Measurements from ENCODE around the gene MPPED2.

MPPED2 gene

GRCh38 chr11:30567120-30567519 is 19.0 kb downstream of the MPPED2 start:
- TF ChIP-seq EZH2 (IDR thresholded peaks at IDR 0.05; ENCODE audit: borderline replicate concordance, low read depth, low read length, severe bottlenecking) (no peak), CTCF (IDR thresholded peaks at IDR 0.05; ENCODE audit: borderline replicate concordance, extremely low read depth, low read length, poor library complexity, severe bottlenecking) (no peak)
- H3K36me3 ChIP-seq (ENCODE audit: insufficient read depth, low read length) = no peaks in the 10 kb centered on the region
- no peak for DNase-seq
- no peaks in the 10 kb centered on the region for H3K79me2 ChIP-seq (ENCODE audit: insufficient read depth, low read length)
- H3K9ac ChIP-seq (ENCODE audit: low read depth, low read length) = no peak overlapping the region
- H3K27me3 ChIP-seq (ENCODE audit: insufficient read depth, low read length, poor library complexity) = no peaks in the 10 kb centered on the region
- no peaks in the 10 kb centered on the region for H3K9me3 ChIP-seq (ENCODE audit: insufficient read depth, low read length, severe bottlenecking)
- H3K27ac ChIP-seq (ENCODE audit: low read length) = no peak overlapping the region
- H3K4me1 ChIP-seq (ENCODE audit: insufficient read depth, low read length) = no peaks in the 10 kb centered on the region
- H3K4me2 ChIP-seq (ENCODE audit: insufficient read depth, low read length) = no peak overlapping the region
- H2AFZ ChIP-seq (ENCODE audit: low read depth, low read length) = no peak overlapping the region
- ATAC-seq (ENCODE audit: insufficient read depth, low read depth) = no peak
- H4K20me1 ChIP-seq (ENCODE audit: insufficient read depth, low read length) = no peaks in the 10 kb centered on the region
- no peak overlapping the region for H3K4me3 ChIP-seq (ENCODE audit: low read depth in 1 of 2, low read length in 2 of 2)

DNA sequence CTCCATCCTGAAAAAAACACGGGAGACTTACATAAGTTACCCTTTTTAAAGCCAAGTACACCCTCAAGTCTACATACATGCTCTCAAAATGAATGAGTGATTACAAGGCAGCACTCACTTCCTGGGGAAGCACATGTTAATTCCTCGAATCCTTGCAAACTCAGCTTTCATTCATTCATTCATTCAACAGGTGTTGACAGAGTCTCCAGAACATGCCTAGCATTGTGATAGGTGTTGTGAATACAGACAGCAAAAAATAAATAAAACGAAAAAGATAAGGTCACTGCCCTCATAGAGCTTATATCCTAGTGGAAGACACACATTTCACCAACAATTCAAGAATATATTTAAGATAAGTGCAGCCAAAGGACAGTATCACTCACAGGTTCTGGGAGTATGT is 19.7 kb downstream of the MPPED2 start:
- H3K4me2 ChIP-seq (ENCODE audit: insufficient read depth, low read length) = no peak overlapping the region
- no peaks in the 10 kb centered on the region for H3K27me3 ChIP-seq (ENCODE audit: insufficient read depth, low read length, poor library complexity)
- TF ChIP-seq CTCF (IDR thresholded peaks at IDR 0.05; ENCODE audit: borderline replicate concordance, extremely low read depth, low read length, poor library complexity, severe bottlenecking) = no peak
- no peak for TF ChIP-seq EZH2 (IDR thresholded peaks at IDR 0.05; ENCODE audit: borderline replicate concordance, low read depth, low read length, severe bottlenecking)
- H3K4me3 ChIP-seq (ENCODE audit: low read depth in 1 of 2, low read length in 2 of 2) = no peak overlapping the region
- ATAC-seq (ENCODE audit: insufficient read depth, low read depth) = no peak
- no peak overlapping the region for H3K27ac ChIP-seq (ENCODE audit: low read length)
- H3K79me2 ChIP-seq (ENCODE audit: insufficient read depth, low read length) = no peaks in the 10 kb centered on the region
- no peaks in the 10 kb centered on the region for H3K36me3 ChIP-seq (ENCODE audit: insufficient read depth, low read length)
- no peaks in the 10 kb centered on the region for H4K20me1 ChIP-seq (ENCODE audit: insufficient read depth, low read length)
- no peak overlapping the region for H2AFZ ChIP-seq (ENCODE audit: low read depth, low read length)
- H3K9me3 ChIP-seq (ENCODE audit: insufficient read depth, low read length, severe bottlenecking) = no peaks in the 10 kb centered on the region
- no peaks in the 10 kb centered on the region for H3K4me1 ChIP-seq (ENCODE audit: insufficient read depth, low read length)
- no peak overlapping the region for H3K9ac ChIP-seq (ENCODE audit: low read depth, low read length)
- no peak for DNase-seq

DNA sequence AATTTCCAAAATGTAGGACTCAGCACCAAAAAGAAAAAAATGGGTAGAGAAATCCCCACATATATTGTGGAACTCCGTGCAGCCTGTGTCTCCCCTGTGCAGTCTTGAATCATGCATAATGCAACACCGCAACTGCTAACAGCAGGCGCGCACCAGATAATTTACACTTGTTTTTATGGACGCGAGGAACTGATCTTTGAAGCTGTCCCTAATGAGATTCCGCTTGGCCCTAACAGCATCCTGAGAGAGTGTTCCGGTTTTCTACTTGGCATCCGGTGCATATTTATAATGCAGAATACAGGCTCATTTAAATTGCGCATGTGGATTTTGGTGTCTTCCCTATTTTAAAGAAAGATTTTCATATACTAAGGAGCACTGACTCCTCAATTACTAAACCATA is 21.1 kb downstream of the MPPED2 start:
- no peak overlapping the region for H3K9ac ChIP-seq (ENCODE audit: low read depth, low read length)
- H3K4me2 ChIP-seq (ENCODE audit: insufficient read depth, low read length) = no peak overlapping the region
- H3K4me1 ChIP-seq (ENCODE audit: insufficient read depth, low read length) = no peaks in the 10 kb centered on the region
- no peak for DNase-seq
- no peak overlapping the region for H3K27ac ChIP-seq (ENCODE audit: low read length)
- H3K36me3 ChIP-seq (ENCODE audit: insufficient read depth, low read length) = no peaks in the 10 kb centered on the region
- H2AFZ ChIP-seq (ENCODE audit: low read depth, low read length) = no peak overlapping the region
- H3K27me3 ChIP-seq (ENCODE audit: insufficient read depth, low read length, poor library complexity) = no peaks in the 10 kb centered on the region
- TF ChIP-seq EZH2 (IDR thresholded peaks at IDR 0.05; ENCODE audit: borderline replicate concordance, low read depth, low read length, severe bottlenecking) = no peak
- TF ChIP-seq CTCF (IDR thresholded peaks at IDR 0.05; ENCODE audit: borderline replicate concordance, extremely low read depth, low read length, poor library complexity, severe bottlenecking) = no peak
- H3K9me3 ChIP-seq (ENCODE audit: insufficient read depth, low read length, severe bottlenecking) = no peaks in the 10 kb centered on the region
- ATAC-seq (ENCODE audit: insufficient read depth, low read depth) = no peak
- no peaks in the 10 kb centered on the region for H3K79me2 ChIP-seq (ENCODE audit: insufficient read depth, low read length)
- H4K20me1 ChIP-seq (ENCODE audit: insufficient read depth, low read length) = no peaks in the 10 kb centered on the region
- H3K4me3 ChIP-seq (ENCODE audit: low read depth in 1 of 2, low read length in 2 of 2) = no peak overlapping the region

Measured in DND-41 (cell line).